ENCODE results near the gene DDI2. TPM values are rescaled to one million over a fixed set of nuclear protein-coding genes. Genes with fewer than 3 reads are reported as not detected.
A peak's percentile ranks its signal among the peaks of the same experiment; 100 is the strongest.

DDI2 gene
- total RNA-seq, 1 donor from 2014 or later = 40.9 TPM

GRCh38 chr1:15626269-15626950 is 9.2 kb downstream of the DDI2 start:
- no peak overlapping the region for H3K4me3 ChIP-seq
- H3K9me3 ChIP-seq = no peaks in the 10 kb centered on the region
- peaks cover 48% of the 10 kb centered on the region for H3K36me3 ChIP-seq
- peaks cover 65% of the 10 kb centered on the region for H3K4me1 ChIP-seq
- H3K27ac ChIP-seq = no peak overlapping the region
- H3K27me3 ChIP-seq = no peaks in the 10 kb centered on the region
- DNase-seq (no peak), ATAC-seq (peak; percentile 57)
- no peak for TF ChIP-seq CTCF (IDR thresholded peaks at IDR 0.05)
- intact Hi-C loops (cut with DNase I) = no loop called here

GRCh38 chr1:15627343-15627988 is 10.2 kb downstream of the DDI2 start:
- peaks cover 55% of the 10 kb centered on the region for H3K4me1 ChIP-seq
- H3K27me3 ChIP-seq = no peaks in the 10 kb centered on the region
- ATAC-seq (peak; percentile 24), DNase-seq (no peak)
- no peaks in the 10 kb centered on the region for H3K9me3 ChIP-seq
- no peak overlapping the region for H3K4me3 ChIP-seq
- H3K27ac ChIP-seq = no peak overlapping the region
- peaks cover 58% of the 10 kb centered on the region for H3K36me3 ChIP-seq
- intact Hi-C loops (cut with DNase I) = no loop called here
- TF ChIP-seq CTCF (IDR thresholded peaks at IDR 0.05) = no peak

GRCh38 chr1:15628003-15628402 is 10.7 kb downstream of the DDI2 start:
- ATAC-seq = no peak
- Histone ChIP-seq H3K4me1 (peaks cover 49% of the 10 kb centered on the region), H3K36me3 (peaks cover 61% of the 10 kb centered on the region), H3K4me3 (no peak overlapping the region), H3K27ac (no peak overlapping the region), H3K27me3 (no peaks in the 10 kb centered on the region), H3K9me3 (no peaks in the 10 kb centered on the region)
- no peak for TF ChIP-seq CTCF (IDR thresholded peaks at IDR 0.05)
- intact Hi-C loops (cut with DNase I) = no loop called here
- no peak for DNase-seq

GRCh38 chr1:15633756-15634420 is 16.6 kb downstream of the DDI2 start:
- Histone ChIP-seq H3K36me3 (peaks cover 97% of the 10 kb centered on the region), H3K27me3 (no peaks in the 10 kb centered on the region), H3K4me3 (no peak overlapping the region), H3K27ac (no peak overlapping the region), H3K4me1 (peaks cover 4% of the 10 kb centered on the region), H3K9me3 (no peaks in the 10 kb centered on the region)
- no peak for TF ChIP-seq CTCF (IDR thresholded peaks at IDR 0.05)
- ATAC-seq = no peak
- DNase-seq = no peak
- intact Hi-C loops (cut with DNase I) = no loop called here

- H3K4me1 ChIP-seq = peaks cover 3% of the 10 kb centered on the region
- H3K27ac ChIP-seq = no peak overlapping the region
- intact Hi-C loops (cut with DNase I) = no loop called here
- DNase-seq (no peak), ATAC-seq (no peak)
- TF ChIP-seq CTCF (IDR thresholded peaks at IDR 0.05) = no peak
- no peaks in the 10 kb centered on the region for H3K9me3 ChIP-seq
- no peak overlapping the region for H3K4me3 ChIP-seq
- H3K27me3 ChIP-seq = no peaks in the 10 kb centered on the region
- peaks cover 97% of the 10 kb centered on the region for H3K36me3 ChIP-seq
These were observed 19.2 kb downstream of the DDI2 start for GRCh38 chr1:15636436-15636835.

Data from upper lobe of right lung (tissue), 1 donor.